ENCODE measurements around the gene TROAP. TPM values are rescaled to one million over a fixed set of nuclear protein-coding genes. Genes with fewer than 3 reads are reported as not detected.

Gene TROAP
- total RNA-seq, 1 donor from 2014 or later, result 44.9 TPM

Other genes with a start within 250 kb of the TROAP start
- gene DHH, start 228.5 kb upstream of the TROAP start, total RNA-seq, result 0.29 and 0.34 TPM in 2 replicates
- 142 and 143 TPM in 2 replicates for gene LMBR1L, start 212.4 kb upstream of the TROAP start, total RNA-seq
- 985 and 1,023 TPM in 2 replicates for gene TUBA1B, start 191.9 kb upstream of the TROAP start, total RNA-seq
- 628 and 652 TPM in 2 replicates for gene TUBA1A, start 134.2 kb upstream of the TROAP start, total RNA-seq
- gene TUBA1C, start 58.2 kb upstream of the TROAP start, total RNA-seq, result 128 and 149 TPM in 2 replicates
- gene PRPH, start 28.1 kb upstream of the TROAP start, total RNA-seq, result 0.60 and 0.62 TPM in 2 replicates
- 0.64 and 0.79 TPM in 2 replicates for gene C1QL4, start 13.9 kb downstream of the TROAP start, total RNA-seq
- 36.0 and 38.7 TPM in 2 replicates for gene DNAJC22, start 23.6 kb downstream of the TROAP start, total RNA-seq
- 84.4 and 87.1 TPM in 2 replicates for gene SPATS2, start 44.2 kb downstream of the TROAP start, total RNA-seq
- 29.2 and 31.9 TPM in 2 replicates for gene KCNH3, start 215.8 kb downstream of the TROAP start, total RNA-seq
- gene MCRS1, start 244.9 kb downstream of the TROAP start, total RNA-seq, result 88.1 and 92.6 TPM in 2 replicates